Measurements from ENCODE around the gene BCAS3. TPM values are rescaled to one million over a fixed set of nuclear protein-coding genes. Genes with fewer than 3 reads are reported as not detected.

The BCAS3 gene
- total RNA-seq, 4 donors from 2014 or later = 20.7 to 76.3 (median 39.8) TPM

DNA sequence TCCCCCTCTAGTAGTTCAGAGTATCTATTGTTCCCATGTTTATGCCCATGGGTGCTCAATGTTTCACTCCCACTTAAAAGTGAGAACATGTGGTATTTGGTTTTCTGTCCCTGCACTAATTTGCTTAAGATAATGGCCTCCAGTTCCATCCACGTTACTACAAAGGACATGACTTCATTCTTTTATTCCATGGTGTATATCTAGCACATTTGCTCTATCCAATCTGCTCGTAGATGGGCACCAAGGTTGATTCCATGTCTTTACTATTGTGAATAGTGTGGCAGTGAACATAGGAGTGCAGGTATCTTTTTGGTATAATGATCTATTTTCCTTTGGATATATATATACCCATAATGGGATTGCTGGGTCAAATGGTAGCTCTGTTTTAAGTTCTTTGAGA, 552.8 kb downstream of the BCAS3 start:
- intact Hi-C loops (cut with DNase I; ENCODE audit: low total_unique reads) (no loop called here), in situ Hi-C loops (cut with MboI; ENCODE audit: low pct_ligation_motif_present in 1 of 4, low pct_unique_long_range_greater_than_20kb in 1 of 4, low sequenced_read_pairs in 3 of 4) (loop anchor here in 1 of 4 donors (10.0 to 25.0 kb wide), 2 partner anchors 64 to 157 kb away; partner anchors contain the start of gene TBX2)
- DNase-seq = no peak
- H3K27ac ChIP-seq = no peak overlapping the region
- H3K27me3 ChIP-seq = no peaks in the 10 kb centered on the region
- H3K4me3 ChIP-seq = no peak overlapping the region
- no peaks in the 10 kb centered on the region for H3K36me3 ChIP-seq
- H3K9me3 ChIP-seq = no peaks in the 10 kb centered on the region
- WGBS, 2 donors (ENCODE audit: low coverage in 1 of 2) = 81 to 85% methylated on average over 2 of the region's 2 CpGs
- peaks cover 0 to 5% (median 0%) of the 10 kb centered on the region in 4 donors for H3K4me1 ChIP-seq
- no peak for TF ChIP-seq POLR2A (IDR thresholded peaks at IDR 0.05)
- no peak for TF ChIP-seq EP300 (IDR thresholded peaks at IDR 0.05; ENCODE audit: low read depth)
- no peak for TF ChIP-seq POLR2AphosphoS5 (IDR thresholded peaks at IDR 0.05)
- TF ChIP-seq, protein P1, sequence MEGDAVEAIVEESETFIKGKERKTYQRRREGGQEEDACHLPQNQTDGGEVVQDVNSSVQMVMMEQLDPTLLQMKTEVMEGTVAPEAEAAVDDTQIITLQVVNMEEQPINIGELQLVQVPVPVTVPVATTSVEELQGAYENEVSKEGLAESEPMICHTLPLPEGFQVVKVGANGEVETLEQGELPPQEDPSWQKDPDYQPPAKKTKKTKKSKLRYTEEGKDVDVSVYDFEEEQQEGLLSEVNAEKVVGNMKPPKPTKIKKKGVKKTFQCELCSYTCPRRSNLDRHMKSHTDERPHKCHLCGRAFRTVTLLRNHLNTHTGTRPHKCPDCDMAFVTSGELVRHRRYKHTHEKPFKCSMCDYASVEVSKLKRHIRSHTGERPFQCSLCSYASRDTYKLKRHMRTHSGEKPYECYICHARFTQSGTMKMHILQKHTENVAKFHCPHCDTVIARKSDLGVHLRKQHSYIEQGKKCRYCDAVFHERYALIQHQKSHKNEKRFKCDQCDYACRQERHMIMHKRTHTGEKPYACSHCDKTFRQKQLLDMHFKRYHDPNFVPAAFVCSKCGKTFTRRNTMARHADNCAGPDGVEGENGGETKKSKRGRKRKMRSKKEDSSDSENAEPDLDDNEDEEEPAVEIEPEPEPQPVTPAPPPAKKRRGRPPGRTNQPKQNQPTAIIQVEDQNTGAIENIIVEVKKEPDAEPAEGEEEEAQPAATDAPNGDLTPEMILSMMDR (IDR thresholded peaks at IDR 0.05) = no peak

- Histone ChIP-seq H3K9me3 (no peaks in the 10 kb centered on the region), H3K36me3 (no peaks in the 10 kb centered on the region), H3K27me3 (no peaks in the 10 kb centered on the region), H3K4me3 (no peak overlapping the region), H3K27ac (no peak overlapping the region), H3K4me1 (peaks cover 0 to 12% (median 1%) of the 10 kb centered on the region in 4 donors)
- WGBS, 2 donors (ENCODE audit: low coverage in 1 of 2) = 54 to 73% methylated on average over 3 to 4 of the region's 4 CpGs
- TF ChIP-seq EP300 (IDR thresholded peaks at IDR 0.05; ENCODE audit: low read depth) = no peak
- TF ChIP-seq POLR2AphosphoS5 (IDR thresholded peaks at IDR 0.05) = no peak
- TF ChIP-seq, protein P1 (IDR thresholded peaks at IDR 0.05) = no peak
- no peak for TF ChIP-seq POLR2A (IDR thresholded peaks at IDR 0.05)
- DNase-seq = no peak
- intact Hi-C loops (cut with DNase I; ENCODE audit: low total_unique reads) (no loop called here), in situ Hi-C loops (cut with MboI; ENCODE audit: low pct_ligation_motif_present in 1 of 4, low pct_unique_long_range_greater_than_20kb in 1 of 4, low sequenced_read_pairs in 3 of 4) (loop anchor here in 1 of 4 donors (10.0 to 25.0 kb wide), 2 partner anchors 64 to 156 kb away; partner anchors contain the start of gene TBX2)
Observed at GRCh38 chr17:61230972-61231820, 553.5 kb downstream of the BCAS3 start.

GRCh38 chr17:61232871-61233270, 555.2 kb downstream of the BCAS3 start:
- in situ Hi-C loops (cut with MboI; ENCODE audit: low pct_ligation_motif_present in 1 of 4, low pct_unique_long_range_greater_than_20kb in 1 of 4, low sequenced_read_pairs in 3 of 4) = loop anchor here in 1 of 4 donors (10.0 to 25.0 kb wide), 2 partner anchors 62 to 154 kb away; partner anchors contain the start of gene TBX2

More at GRCh38 chr17:61232871-61233270, 555.2 kb downstream of the BCAS3 start:
- intact Hi-C loops (cut with DNase I; ENCODE audit: low total_unique reads) = no loop called here
- no peak for DNase-seq
- H3K4me1 ChIP-seq = peaks cover 0 to 12% (median 1%) of the 10 kb centered on the region in 4 donors
- no peak for TF ChIP-seq EP300 (IDR thresholded peaks at IDR 0.05; ENCODE audit: low read depth)
- no peak for TF ChIP-seq POLR2AphosphoS5 (IDR thresholded peaks at IDR 0.05)
- no peak for TF ChIP-seq POLR2A (IDR thresholded peaks at IDR 0.05)
- TF ChIP-seq, protein P1 (IDR thresholded peaks at IDR 0.05) = no peak
- H3K27me3 ChIP-seq = no peaks in the 10 kb centered on the region
- H3K9me3 ChIP-seq = peaks cover 0 to 4% of the 10 kb centered on the region in 2 donors
- no peak overlapping the region for H3K27ac ChIP-seq
- H3K4me3 ChIP-seq = no peak overlapping the region
- H3K36me3 ChIP-seq = no peaks in the 10 kb centered on the region
- WGBS, 2 donors (ENCODE audit: low coverage in 1 of 2) = 90 to 94% methylated on average over 3 of the region's 3 CpGs

Data from transverse colon (tissue), 4 donors.